HCT116 (cell line): ENCODE results near the gene RNF180.
"Not testable (repeated sequence)": the region's sequence is repeated elsewhere in the genome, so short reads cannot be mapped to it uniquely, and the experiment has no call there.

Source experiments
- CTCF ChIP-seq, 3 experiments: fragments of 200-600 bp in 1 of 3; sonication (generic) in 1 of 3; IDR thresholded peaks in 2 of 3; conservative IDR thresholded peaks in 1 of 3; 2 replicates each; pipeline ENCODE4 v1.5.1; 2012 to 2017; ENCODE audit warnings: low read depth in 2 of 3, low read length in 2 of 3, antibody characterized with exemption in 1 of 3, borderline replicate concordance in 1 of 3, control low read depth in 1 of 3, mild to moderate bottlenecking in 1 of 3, mixed read lengths in 1 of 3, mixed run types in 1 of 3, moderate library complexity in 1 of 3; ENCODE audit not compliant: insufficient read depth in 1 of 3
- REST ChIP-seq: IDR thresholded peaks from 2 replicates; pipeline ENCODE4 v1.6.1; 2012; ENCODE audit warnings: low read depth
- ZBTB33 ChIP-seq: IDR thresholded peaks from 2 replicates; pipeline ENCODE4 v1.6.1; 2011; ENCODE audit warnings: mild to moderate bottlenecking, low read length, moderate library complexity; ENCODE audit not compliant: insufficient replicate concordance; ENCODE audit errors: extremely low read depth
- ZNF274 ChIP-seq: fragments of 200-500 bp; sonication (Bioruptor generic); IDR thresholded peaks from 2 replicates; pipeline ENCODE4 v1.6.1; 2014; ENCODE audit warnings: mild to moderate bottlenecking, low read depth, low read length, inconsistent platforms

GRCh38 chr5:64225286-64225981, 59.8 kb downstream of the RNF180 start:
- not testable (repeated sequence) for TF ChIP-seq REST; CTCF (IDR thresholded peaks at IDR 0.05 in 2 of 3, conservative IDR thresholded peaks at IDR 0.05 in 1 of 3; ENCODE audit: borderline replicate concordance in 1 of 3, insufficient read depth in 1 of 3, low read depth in 2 of 3, low read length in 2 of 3); ZNF274; ZBTB33
